GM12878 (cell line): ENCODE results near the gene ACACA. TPM values are rescaled to one million over a fixed set of nuclear protein-coding genes. Genes with fewer than 3 reads are reported as not detected.

ENCODE experiments used
- ATAC-seq: fragments of 200-7000 bp; cut with Tn5 transposase; 3 replicates; pipeline ENCODE4 v1.9.1; 2020; ENCODE audit warnings: mild to moderate bottlenecking, moderate library complexity
- BruUV-seq: library from RNA; stranded (reverse); fragments of 400-500 nt; replicated peaks from 2 replicates; lab custom pipeline; 2021; lab: Mats Ljungman, UMichigan
- CTCF ChIA-PET: fragments of 300-600 bp; sonication (Branson Sonifier 250); formaldehyde crosslinking; extraction: SDS; loops from one replicate; lab custom pipeline; 2021; ENCODE audit warnings: inconsistent platforms; lab: Yijun Ruan, JAX
- POLR2A ChIA-PET: fragments of 350-600 bp; formaldehyde crosslinking; extraction: SDS; loops from one replicate; lab custom pipeline; 2021; ENCODE audit warnings: inconsistent platforms; lab: Charles Lee
- RAD21 ChIA-PET: fragments of 300-600 bp; sonication (Branson Sonifier 250); formaldehyde crosslinking; loops from one replicate; lab custom pipeline; 2023; ENCODE audit warnings: antibody characterized with exemption; ENCODE audit not compliant: unreplicated experiment; lab: Charles Lee
- SMC1A ChIA-PET: fragments of 300-600 bp; sonication (Branson Sonifier 250); formaldehyde crosslinking; loops from one replicate; lab custom pipeline; 2023; ENCODE audit not compliant: unreplicated experiment, uncharacterized antibody; lab: Charles Lee
- DNase-seq: peaks from one replicate; pipeline ENCODE4 v3.0.0-alpha.2; 2011; ENCODE audit warnings: low read depth, low spot score
- FAIRE-seq: peaks from 3 replicates; lab custom pipeline; 2011; peaks lifted over from hg19 to GRCh38; lab: Jason Lieb, UNC
- H2AFZ ChIP-seq: 2 replicates; pipeline ENCODE4 v1.6.0; 2011; ENCODE audit warnings: low read depth, low read length, control low read depth; ENCODE audit not compliant: control insufficient read depth
- H3K27ac ChIP-seq: 2 replicates; pipeline ENCODE4 v1.5.1; 2011; ENCODE audit warnings: control low read depth; ENCODE audit not compliant: control insufficient read depth, insufficient read depth
- H3K27me3 ChIP-seq, 2 experiments: replicated peaks in 1 of 2; 2 replicates each; pipeline versions ENCODE4 v1.6.0 to v1.6.1; 2011; ENCODE audit warnings: low read length in 1 of 2; ENCODE audit not compliant: control insufficient read depth in 2 of 2, insufficient read depth in 2 of 2
- H3K36me3 ChIP-seq, 2 experiments: 2 replicates each; pipeline ENCODE4 v1.5.1; 2011; ENCODE audit warnings: low read length in 1 of 2; ENCODE audit not compliant: control insufficient read depth in 2 of 2, insufficient read depth in 2 of 2
- H3K4me1 ChIP-seq: 2 replicates; pipeline ENCODE4 v1.6.1; 2011; ENCODE audit warnings: mild to moderate bottlenecking, low read length, moderate library complexity, mixed read lengths; ENCODE audit not compliant: control insufficient read depth, insufficient read depth
- H3K4me2 ChIP-seq: 2 replicates; pipeline ENCODE4 v1.6.0; 2011; ENCODE audit warnings: control low read depth; ENCODE audit not compliant: control insufficient read depth, insufficient read depth
- H3K4me3 ChIP-seq: fragments of 200-600 bp; sonication (generic); 2 replicates; pipeline ENCODE4 v1.5.1; 2016
- H3K79me2 ChIP-seq: 2 replicates; pipeline ENCODE4 v1.6.0; 2011; ENCODE audit warnings: low read length; ENCODE audit not compliant: control insufficient read depth, insufficient read depth
- H3K9ac ChIP-seq: 2 replicates; pipeline ENCODE4 v1.8.0; 2011; ENCODE audit warnings: low read length, control low read depth, mixed read lengths; ENCODE audit not compliant: control insufficient read depth, insufficient read depth
- H3K9me3 ChIP-seq: replicated peaks from 3 replicates; pipeline ENCODE4 v1.5.1; 2011; ENCODE audit warnings: mild to moderate bottlenecking, low read length; ENCODE audit not compliant: control insufficient read depth, insufficient read depth
- H4K20me1 ChIP-seq: 2 replicates; pipeline ENCODE4 v1.6.0; 2011; ENCODE audit not compliant: control insufficient read depth, insufficient read depth
- ATF3 ChIP-seq: IDR thresholded peaks from 2 replicates; pipeline ENCODE4 v1.6.1; 2011; ENCODE audit warnings: low read depth, mild to moderate bottlenecking, low read length, moderate library complexity, borderline replicate concordance; ENCODE audit errors: extremely low read depth
- CEBPB ChIP-seq, 2 experiments: fragments of 150-350 bp in 1 of 2; IDR thresholded peaks; 2 replicates each; pipeline ENCODE4 v1.6.1; 2012 to 2014; ENCODE audit warnings: low read depth in 2 of 2, low read length in 2 of 2, borderline replicate concordance in 1 of 2, inconsistent platforms in 1 of 2
- IRF4 ChIP-seq: IDR thresholded peaks from 2 replicates; pipeline ENCODE4 v1.6.1; 2011; ENCODE audit warnings: low read depth, low read length
- KAT2A ChIP-seq: conservative IDR thresholded peaks from 2 replicates; pipeline ENCODE4 v1.6.1; 2011; ENCODE audit warnings: low read depth, low read length; ENCODE audit not compliant: control insufficient read depth
- KLF5 ChIP-seq: fragments of 450-650 bp; IDR thresholded peaks from 2 replicates; pipeline ENCODE4 v1.6.1; 2014; ENCODE audit warnings: mild to moderate bottlenecking; ENCODE audit not compliant: partially characterized antibody
- PAX5 ChIP-seq: IDR thresholded peaks from 2 replicates; pipeline ENCODE4 v1.6.1; 2011; ENCODE audit warnings: low read depth, low read length, borderline replicate concordance
- PML ChIP-seq: IDR thresholded peaks from 2 replicates; pipeline ENCODE4 v1.6.1; 2012; ENCODE audit warnings: low read length, inconsistent platforms
- RELA ChIP-seq: fragments of 450-650 bp; IDR thresholded peaks from 2 replicates; pipeline ENCODE4 v1.8.0; 2014; ENCODE audit warnings: borderline replicate concordance; ENCODE audit not compliant: partially characterized antibody
- RFX5 ChIP-seq: IDR thresholded peaks from 2 replicates; pipeline ENCODE4 v1.6.1; 2011; ENCODE audit warnings: low read depth, low read length, improper control_type of control experiment
- TCF7 ChIP-seq: IDR thresholded peaks from 2 replicates; pipeline ENCODE4 v1.6.1; 2014; ENCODE audit warnings: antibody characterized with exemption, borderline replicate concordance
- ZNF384 ChIP-seq: IDR thresholded peaks from 2 replicates; pipeline ENCODE4 v1.6.1; 2012; ENCODE audit warnings: low read depth, mild to moderate bottlenecking, low read length, improper control_type of control experiment, borderline replicate concordance
- ZSCAN29 ChIP-seq: fragments of 450-650 bp; IDR thresholded peaks from 2 replicates; pipeline ENCODE4 v1.6.1; 2017; ENCODE audit warnings: mild to moderate bottlenecking, moderate library complexity
- WGBS: methylation state at CpG from one replicate; pipeline ENCODE4 v1.1.6; 2016; ENCODE audit warnings: low lambda C conversion rate; ENCODE audit not compliant: insufficient replicate concordance, insufficient coverage; ENCODE audit errors: missing lambda C conversion rate; 5-methylcytosine and 5-hydroxymethylcytosine counted together
- in situ Hi-C: fragments of 300-500 bp; cut with MboI; formaldehyde crosslinking; loops from 9 replicates; pipeline ENCODE4 v1.14.3; 2018; ENCODE audit warnings: mixed read lengths
- intact Hi-C: fragments of 100-400 bp; cut with micrococcal nuclease; formaldehyde crosslinking; loops from one replicate; pipeline ENCODE4 v1.14.2; 2022; ENCODE audit not compliant: unreplicated experiment
- polyA plus RNA-seq, 11 experiments: library from polyadenylated mRNA; depleted of rRNA in 4 of 11; unstranded in 6 of 11; stranded (reverse) in 5 of 11; fragments of >200 nt; fragmentation: Nextera tagmentation in 4 of 11; fragmentation: Illumina TruSeq in 1 of 11; extraction: Ambion mirVana in 4 of 11; extraction: Trizol in 1 of 11; gene quantifications; 1 replicate in 1 of 11; 2 replicates in 10 of 11; pipeline versions ENCODE4 v1.2.1 to v1.2.3, GENCODE V29; 2011 to 2016; ENCODE audit warnings: inconsistent platforms in 2 of 11, missing spikeins in 2 of 11, low read depth in 1 of 11
- total RNA-seq, 4 experiments: library from RNA; depleted of rRNA in 3 of 4; stranded (reverse); fragments of >200 nt in 3 of 4; fragmentation: Illumina TruSeq in 1 of 4; extraction: Trizol in 1 of 4; gene quantifications; 2 replicates each; pipeline versions ENCODE4 v1.2.1 to v1.2.3, GENCODE V29; 2013 to 2021
- TF ChIP-seq, protein P1 (sequence below): fragments of 450-650 bp; IDR thresholded peaks from 2 replicates; pipeline ENCODE4 v1.6.1; 2018; ENCODE audit warnings: mild to moderate bottlenecking, low read depth, moderate library complexity; ENCODE audit not compliant: partially characterized antibody
- TF ChIP-seq, protein P2 (sequence below): fragments of 450-650 bp; IDR thresholded peaks from 2 replicates; pipeline ENCODE4 v1.6.1; 2017; ENCODE audit warnings: borderline replicate concordance
- TF ChIP-seq, protein P3 (sequence below): fragments of 150-350 bp; IDR thresholded peaks from 2 replicates; pipeline ENCODE4 v1.6.1; 2014; ENCODE audit warnings: mild to moderate bottlenecking, low read depth, low read length
- TF ChIP-seq, protein P4 (sequence below): IDR thresholded peaks from 2 replicates; pipeline ENCODE4 v1.6.1; 2011; ENCODE audit warnings: borderline replicate concordance, low read depth, mild to moderate bottlenecking, moderate library complexity, mixed read lengths, low read length; ENCODE audit not compliant: insufficient read depth; ENCODE audit errors: extremely low read length

ACACA gene
- total and polyA plus RNA-seq, 10 of the 15 experiments (the other 5 are each of a cell fraction or from before 2014, with no cell fraction given): 12.9 to 74.2 (median 32.0) TPM

- no peaks in the 10 kb centered on the region for H3K4me1 ChIP-seq
- H3K9me3 ChIP-seq: no peaks in the 10 kb centered on the region
- TF ChIP-seq ZNF384 (no peak), PML (no peak), ATF3 (no peak), ZSCAN29 (no peak), KLF5 (no peak), TCF7 (no peak), KAT2A (no peak), PAX5 (no peak), CEBPB (IDR thresholded peaks at IDR 0.05; ENCODE audit: borderline replicate concordance in 1 of 2, low read depth in 2 of 2, low read length in 2 of 2) (no peak), IRF4 (no peak), RFX5 (no peak), RELA (no peak)
- TF ChIP-seq, protein P1, sequence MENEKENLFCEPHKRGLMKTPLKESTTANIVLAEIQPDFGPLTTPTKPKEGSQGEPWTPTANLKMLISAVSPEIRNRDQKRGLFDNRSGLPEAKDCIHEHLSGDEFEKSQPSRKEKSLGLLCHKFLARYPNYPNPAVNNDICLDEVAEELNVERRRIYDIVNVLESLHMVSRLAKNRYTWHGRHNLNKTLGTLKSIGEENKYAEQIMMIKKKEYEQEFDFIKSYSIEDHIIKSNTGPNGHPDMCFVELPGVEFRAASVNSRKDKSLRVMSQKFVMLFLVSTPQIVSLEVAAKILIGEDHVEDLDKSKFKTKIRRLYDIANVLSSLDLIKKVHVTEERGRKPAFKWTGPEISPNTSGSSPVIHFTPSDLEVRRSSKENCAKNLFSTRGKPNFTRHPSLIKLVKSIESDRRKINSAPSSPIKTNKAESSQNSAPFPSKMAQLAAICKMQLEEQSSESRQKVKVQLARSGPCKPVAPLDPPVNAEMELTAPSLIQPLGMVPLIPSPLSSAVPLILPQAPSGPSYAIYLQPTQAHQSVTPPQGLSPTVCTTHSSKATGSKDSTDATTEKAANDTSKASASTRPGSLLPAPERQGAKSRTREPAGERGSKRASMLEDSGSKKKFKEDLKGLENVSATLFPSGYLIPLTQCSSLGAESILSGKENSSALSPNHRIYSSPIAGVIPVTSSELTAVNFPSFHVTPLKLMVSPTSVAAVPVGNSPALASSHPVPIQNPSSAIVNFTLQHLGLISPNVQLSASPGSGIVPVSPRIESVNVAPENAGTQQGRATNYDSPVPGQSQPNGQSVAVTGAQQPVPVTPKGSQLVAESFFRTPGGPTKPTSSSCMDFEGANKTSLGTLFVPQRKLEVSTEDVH: no peak
- TF ChIP-seq, protein P2, sequence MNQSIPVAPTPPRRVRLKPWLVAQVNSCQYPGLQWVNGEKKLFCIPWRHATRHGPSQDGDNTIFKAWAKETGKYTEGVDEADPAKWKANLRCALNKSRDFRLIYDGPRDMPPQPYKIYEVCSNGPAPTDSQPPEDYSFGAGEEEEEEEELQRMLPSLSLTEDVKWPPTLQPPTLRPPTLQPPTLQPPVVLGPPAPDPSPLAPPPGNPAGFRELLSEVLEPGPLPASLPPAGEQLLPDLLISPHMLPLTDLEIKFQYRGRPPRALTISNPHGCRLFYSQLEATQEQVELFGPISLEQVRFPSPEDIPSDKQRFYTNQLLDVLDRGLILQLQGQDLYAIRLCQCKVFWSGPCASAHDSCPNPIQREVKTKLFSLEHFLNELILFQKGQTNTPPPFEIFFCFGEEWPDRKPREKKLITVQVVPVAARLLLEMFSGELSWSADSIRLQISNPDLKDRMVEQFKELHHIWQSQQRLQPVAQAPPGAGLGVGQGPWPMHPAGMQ: no peak
- TF ChIP-seq, protein P3, sequence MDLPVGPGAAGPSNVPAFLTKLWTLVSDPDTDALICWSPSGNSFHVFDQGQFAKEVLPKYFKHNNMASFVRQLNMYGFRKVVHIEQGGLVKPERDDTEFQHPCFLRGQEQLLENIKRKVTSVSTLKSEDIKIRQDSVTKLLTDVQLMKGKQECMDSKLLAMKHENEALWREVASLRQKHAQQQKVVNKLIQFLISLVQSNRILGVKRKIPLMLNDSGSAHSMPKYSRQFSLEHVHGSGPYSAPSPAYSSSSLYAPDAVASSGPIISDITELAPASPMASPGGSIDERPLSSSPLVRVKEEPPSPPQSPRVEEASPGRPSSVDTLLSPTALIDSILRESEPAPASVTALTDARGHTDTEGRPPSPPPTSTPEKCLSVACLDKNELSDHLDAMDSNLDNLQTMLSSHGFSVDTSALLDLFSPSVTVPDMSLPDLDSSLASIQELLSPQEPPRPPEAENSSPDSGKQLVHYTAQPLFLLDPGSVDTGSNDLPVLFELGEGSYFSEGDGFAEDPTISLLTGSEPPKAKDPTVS: no peak
- TF ChIP-seq, protein P4, sequence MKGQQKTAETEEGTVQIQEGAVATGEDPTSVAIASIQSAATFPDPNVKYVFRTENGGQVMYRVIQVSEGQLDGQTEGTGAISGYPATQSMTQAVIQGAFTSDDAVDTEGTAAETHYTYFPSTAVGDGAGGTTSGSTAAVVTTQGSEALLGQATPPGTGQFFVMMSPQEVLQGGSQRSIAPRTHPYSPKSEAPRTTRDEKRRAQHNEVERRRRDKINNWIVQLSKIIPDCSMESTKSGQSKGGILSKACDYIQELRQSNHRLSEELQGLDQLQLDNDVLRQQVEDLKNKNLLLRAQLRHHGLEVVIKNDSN: no peak
- H3K4me3 ChIP-seq: no peak overlapping the region
- ChIA-PET POLR2A (interaction anchor here (0.7 kb wide), 1 partner anchor 42 kb away, joined by 5 read pairs; no protein-coding TSS in a partner anchor), RAD21 (no interaction called here), CTCF (interaction anchor here (1.0 to 1.1 kb wide), 2 partner anchors 20 to 64 kb away, joined by 3 read pairs; no protein-coding TSS in a partner anchor), SMC1A (interaction anchor here (1.1 to 1.4 kb wide), 3 partner anchors 9 to 26 kb away, joined by 3 to 7 read pairs (median 4); no protein-coding TSS in a partner anchor)
- H3K4me2 ChIP-seq: no peak overlapping the region
- ATAC-seq (no peak), FAIRE-seq (no peak), DNase-seq (no peak)
- H3K27me3 ChIP-seq: no peaks in the 10 kb centered on the region
- in situ Hi-C loops (no loop called here), intact Hi-C loops (no loop called here)
- no peaks in the 10 kb centered on the region for H4K20me1 ChIP-seq
- no peak overlapping the region for H3K9ac ChIP-seq
- H3K36me3 ChIP-seq: peaks cover 0 to 9% of the 10 kb centered on the region in 2 experiments; a peak in 2 of 4 replicates
- H3K27ac ChIP-seq: no peak overlapping the region
- H2AFZ ChIP-seq: no peak overlapping the region
- no peaks in the 10 kb centered on the region for H3K79me2 ChIP-seq
- no TSS peak for BruUV-seq
- 37% methylated on average over 2 of the region's 2 CpGs for WGBS
Observed at GRCh38 chr17:37213927-37214326, 192.7 kb downstream of the ACACA start.
